GM12878 (cell line): ENCODE data around the gene NKTR. TPM values are rescaled to one million over a fixed set of nuclear protein-coding genes. Genes with fewer than 3 reads are reported as not detected.

Source experiments
- ATAC-seq: fragments of 200-7000 bp; cut with Tn5 transposase; 3 replicates; pipeline ENCODE4 v1.9.1; 2020; ENCODE audit warnings: mild to moderate bottlenecking, moderate library complexity
- BruUV-seq: library from RNA; stranded (reverse); fragments of 400-500 nt; replicated peaks from 2 replicates; lab custom pipeline; 2021; lab: Mats Ljungman, UMichigan
- CTCF ChIA-PET: fragments of 300-600 bp; sonication (Branson Sonifier 250); formaldehyde crosslinking; extraction: SDS; loops from one replicate; lab custom pipeline; 2021; ENCODE audit warnings: inconsistent platforms; lab: Yijun Ruan, JAX
- POLR2A ChIA-PET: fragments of 350-600 bp; formaldehyde crosslinking; extraction: SDS; loops from one replicate; lab custom pipeline; 2021; ENCODE audit warnings: inconsistent platforms; lab: Charles Lee
- RAD21 ChIA-PET: fragments of 300-600 bp; sonication (Branson Sonifier 250); formaldehyde crosslinking; loops from one replicate; lab custom pipeline; 2023; ENCODE audit warnings: antibody characterized with exemption; ENCODE audit not compliant: unreplicated experiment; lab: Charles Lee
- SMC1A ChIA-PET: fragments of 300-600 bp; sonication (Branson Sonifier 250); formaldehyde crosslinking; loops from one replicate; lab custom pipeline; 2023; ENCODE audit not compliant: unreplicated experiment, uncharacterized antibody; lab: Charles Lee
- DNase-seq: peaks from one replicate; pipeline ENCODE4 v3.0.0-alpha.2; 2011; ENCODE audit warnings: low read depth, low spot score
- FAIRE-seq: peaks from 3 replicates; lab custom pipeline; 2011; peaks lifted over from hg19 to GRCh38; lab: Jason Lieb, UNC
- H2AFZ ChIP-seq: 2 replicates; pipeline ENCODE4 v1.6.0; 2011; ENCODE audit warnings: low read depth, low read length, control low read depth; ENCODE audit not compliant: control insufficient read depth
- H3K27ac ChIP-seq: 2 replicates; pipeline ENCODE4 v1.5.1; 2011; ENCODE audit warnings: control low read depth; ENCODE audit not compliant: control insufficient read depth, insufficient read depth
- H3K27me3 ChIP-seq, 2 experiments: replicated peaks in 1 of 2; 2 replicates each; pipeline versions ENCODE4 v1.6.0 to v1.6.1; 2011; ENCODE audit warnings: low read length in 1 of 2; ENCODE audit not compliant: control insufficient read depth in 2 of 2, insufficient read depth in 2 of 2
- H3K36me3 ChIP-seq, 2 experiments: 2 replicates each; pipeline ENCODE4 v1.5.1; 2011; ENCODE audit warnings: low read length in 1 of 2; ENCODE audit not compliant: control insufficient read depth in 2 of 2, insufficient read depth in 2 of 2
- H3K4me1 ChIP-seq: 2 replicates; pipeline ENCODE4 v1.6.1; 2011; ENCODE audit warnings: mild to moderate bottlenecking, low read length, moderate library complexity, mixed read lengths; ENCODE audit not compliant: control insufficient read depth, insufficient read depth
- H3K4me2 ChIP-seq: 2 replicates; pipeline ENCODE4 v1.6.0; 2011; ENCODE audit warnings: control low read depth; ENCODE audit not compliant: control insufficient read depth, insufficient read depth
- H3K4me3 ChIP-seq: fragments of 200-600 bp; sonication (generic); 2 replicates; pipeline ENCODE4 v1.5.1; 2016
- H3K79me2 ChIP-seq: 2 replicates; pipeline ENCODE4 v1.6.0; 2011; ENCODE audit warnings: low read length; ENCODE audit not compliant: control insufficient read depth, insufficient read depth
- H3K9ac ChIP-seq: 2 replicates; pipeline ENCODE4 v1.8.0; 2011; ENCODE audit warnings: low read length, control low read depth, mixed read lengths; ENCODE audit not compliant: control insufficient read depth, insufficient read depth
- H3K9me3 ChIP-seq: replicated peaks from 3 replicates; pipeline ENCODE4 v1.5.1; 2011; ENCODE audit warnings: mild to moderate bottlenecking, low read length; ENCODE audit not compliant: control insufficient read depth, insufficient read depth
- H4K20me1 ChIP-seq: 2 replicates; pipeline ENCODE4 v1.6.0; 2011; ENCODE audit not compliant: control insufficient read depth, insufficient read depth
- ATF7 ChIP-seq: fragments of 450-650 bp; IDR thresholded peaks from 2 replicates; pipeline ENCODE4 v1.6.1; 2016; ENCODE audit warnings: low read depth, mild to moderate bottlenecking
- CEBPZ ChIP-seq: fragments of 150-350 bp; IDR thresholded peaks from 2 replicates; pipeline ENCODE4 v1.6.1; 2016; ENCODE audit warnings: low read depth, low read length
- EZH2 ChIP-seq: IDR thresholded peaks from 2 replicates; pipeline ENCODE4 v1.6.1; 2012; ENCODE audit warnings: low read depth, mild to moderate bottlenecking, control low read depth, inconsistent platforms, low read length, borderline replicate concordance; ENCODE audit not compliant: control insufficient read depth
- LARP7 ChIP-seq: fragments of 450-650 bp; IDR thresholded peaks from 2 replicates; pipeline ENCODE4 v1.6.1; 2017; ENCODE audit warnings: mild to moderate bottlenecking
- NFIC ChIP-seq: IDR thresholded peaks from 2 replicates; pipeline ENCODE4 v1.6.1; 2012; ENCODE audit warnings: low read depth, mild to moderate bottlenecking, inconsistent platforms, low read length, moderate library complexity
- PKNOX1 ChIP-seq: fragments of 450-650 bp; IDR thresholded peaks from 2 replicates; pipeline ENCODE4 v1.6.1; 2016; ENCODE audit warnings: mild to moderate bottlenecking
- POU2F2 ChIP-seq: IDR thresholded peaks from 3 replicates; pipeline ENCODE4 v1.6.1; 2011; ENCODE audit warnings: low read depth, mild to moderate bottlenecking, low read length, borderline replicate concordance
- RAD21 ChIP-seq: IDR thresholded peaks from 2 replicates; pipeline ENCODE4 v1.6.1; 2011; ENCODE audit warnings: mild to moderate bottlenecking, low read depth, low read length, moderate library complexity; ENCODE audit not compliant: insufficient read depth
- SKIL ChIP-seq: fragments of 450-650 bp; IDR thresholded peaks from 2 replicates; pipeline ENCODE4 v1.6.1; 2017; ENCODE audit warnings: mild to moderate bottlenecking, low read depth, inconsistent platforms; ENCODE audit not compliant: poor library complexity, severe bottlenecking
- SMC3 ChIP-seq: IDR thresholded peaks from 2 replicates; pipeline ENCODE4 v1.6.1; 2011; ENCODE audit warnings: low read length, improper control_type of control experiment, borderline replicate concordance
- SREBF1 ChIP-seq: IDR thresholded peaks from 2 replicates; pipeline ENCODE4 v1.6.1; 2012; ENCODE audit warnings: mild to moderate bottlenecking, low read length
- SRF ChIP-seq, 2 experiments: IDR thresholded peaks; 2 replicates each; pipeline ENCODE4 v1.6.1; 2011; ENCODE audit warnings: low read depth in 2 of 2, low read length in 2 of 2, mild to moderate bottlenecking in 1 of 2, moderate library complexity in 1 of 2
- TAF1 ChIP-seq: IDR thresholded peaks from 2 replicates; pipeline ENCODE4 v1.6.1; 2011; ENCODE audit warnings: mild to moderate bottlenecking, low read depth, low read length, borderline replicate concordance
- TCF12 ChIP-seq: IDR thresholded peaks from 2 replicates; pipeline ENCODE4 v1.6.1; 2011; ENCODE audit warnings: low read depth, mild to moderate bottlenecking, low read length
- ZNF217 ChIP-seq: fragments of 450-650 bp; IDR thresholded peaks from 2 replicates; pipeline ENCODE4 v1.6.1; 2017; ENCODE audit warnings: antibody characterized with exemption, mild to moderate bottlenecking
- WGBS: methylation state at CpG from one replicate; pipeline ENCODE4 v1.1.6; 2016; ENCODE audit warnings: low lambda C conversion rate; ENCODE audit not compliant: insufficient replicate concordance, insufficient coverage; ENCODE audit errors: missing lambda C conversion rate; 5-methylcytosine and 5-hydroxymethylcytosine counted together
- in situ Hi-C: fragments of 300-500 bp; cut with MboI; formaldehyde crosslinking; loops from 9 replicates; pipeline ENCODE4 v1.14.3; 2018; ENCODE audit warnings: mixed read lengths
- intact Hi-C: fragments of 100-400 bp; cut with micrococcal nuclease; formaldehyde crosslinking; loops from one replicate; pipeline ENCODE4 v1.14.2; 2022; ENCODE audit not compliant: unreplicated experiment
- polyA plus RNA-seq, 11 experiments: library from polyadenylated mRNA; depleted of rRNA in 4 of 11; unstranded in 6 of 11; stranded (reverse) in 5 of 11; fragments of >200 nt; fragmentation: Nextera tagmentation in 4 of 11; fragmentation: Illumina TruSeq in 1 of 11; extraction: Ambion mirVana in 4 of 11; extraction: Trizol in 1 of 11; gene quantifications; 1 replicate in 1 of 11; 2 replicates in 10 of 11; pipeline versions ENCODE4 v1.2.1 to v1.2.3, GENCODE V29; 2011 to 2016; ENCODE audit warnings: inconsistent platforms in 2 of 11, missing spikeins in 2 of 11, low read depth in 1 of 11
- total RNA-seq, 4 experiments: library from RNA; depleted of rRNA in 3 of 4; stranded (reverse); fragments of >200 nt in 3 of 4; fragmentation: Illumina TruSeq in 1 of 4; extraction: Trizol in 1 of 4; gene quantifications; 2 replicates each; pipeline versions ENCODE4 v1.2.1 to v1.2.3, GENCODE V29; 2013 to 2021
- TF ChIP-seq, protein P1 (sequence below): IDR thresholded peaks from 2 replicates; pipeline ENCODE4 v1.6.1; 2011; ENCODE audit warnings: borderline replicate concordance, low read depth, mild to moderate bottlenecking, moderate library complexity, low read length; ENCODE audit not compliant: insufficient read depth, poor library complexity, severe bottlenecking

The NKTR gene
- total and polyA plus RNA-seq, 10 of the 15 experiments (the other 5 are each of a cell fraction or from before 2014, with no cell fraction given), result 15.3 to 91.9 (median 55.3) TPM

GRCh38 chr3:42660131-42660715, 59.7 kb downstream of the NKTR start:
- Histone ChIP-seq H3K4me1 (peaks cover 7% of the 10 kb centered on the region), H3K4me2 (no peak overlapping the region), H3K36me3 (no peaks in the 10 kb centered on the region; a peak in 1 of 4 replicates), H3K27me3 (no peaks in the 10 kb centered on the region), H3K9ac (no peak overlapping the region), H3K27ac (no peak overlapping the region), H3K4me3 (no peak overlapping the region), H2AFZ (no peak overlapping the region), H4K20me1 (no peaks in the 10 kb centered on the region), H3K9me3 (no peaks in the 10 kb centered on the region; the same call in 2 of the 3 replicates), H3K79me2 (no peaks in the 10 kb centered on the region)
- 41% methylated on average over 6 of the region's 6 CpGs for WGBS
- ChIA-PET POLR2A (no interaction called here), CTCF (interaction anchor here (0.7 kb wide), 1 partner anchor 47 kb away, joined by 3 read pairs; no protein-coding TSS in a partner anchor), SMC1A (no interaction called here), RAD21 (no interaction called here)
- FAIRE-seq (no peak), ATAC-seq (no peak), DNase-seq (no peak)
- BruUV-seq, result no TSS peak
- in situ Hi-C loops, result no loop called here
- intact Hi-C loops, result no loop called here
- TF ChIP-seq ZNF217, result no peak
- TF ChIP-seq ATF7, result no peak
- no peak for TF ChIP-seq SRF (IDR thresholded peaks at IDR 0.05; ENCODE audit: low read depth in 2 of 2, low read length in 2 of 2)
- TF ChIP-seq, protein P1, sequence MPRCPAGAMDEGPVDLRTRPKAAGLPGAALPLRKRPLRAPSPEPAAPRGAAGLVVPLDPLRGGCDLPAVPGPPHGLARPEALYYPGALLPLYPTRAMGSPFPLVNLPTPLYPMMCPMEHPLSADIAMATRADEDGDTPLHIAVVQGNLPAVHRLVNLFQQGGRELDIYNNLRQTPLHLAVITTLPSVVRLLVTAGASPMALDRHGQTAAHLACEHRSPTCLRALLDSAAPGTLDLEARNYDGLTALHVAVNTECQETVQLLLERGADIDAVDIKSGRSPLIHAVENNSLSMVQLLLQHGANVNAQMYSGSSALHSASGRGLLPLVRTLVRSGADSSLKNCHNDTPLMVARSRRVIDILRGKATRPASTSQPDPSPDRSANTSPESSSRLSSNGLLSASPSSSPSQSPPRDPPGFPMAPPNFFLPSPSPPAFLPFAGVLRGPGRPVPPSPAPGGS, result no peak
- no peak for TF ChIP-seq LARP7
- no peak for TF ChIP-seq SREBF1
- TF ChIP-seq POU2F2, result no peak
- TF ChIP-seq NFIC, result no peak
- TF ChIP-seq TAF1, result no peak
- no peak for TF ChIP-seq CEBPZ
- TF ChIP-seq TCF12, result no peak
- no peak for TF ChIP-seq RAD21
- no peak for TF ChIP-seq SMC3
- TF ChIP-seq SKIL, result no peak
- TF ChIP-seq PKNOX1, result no peak
- TF ChIP-seq EZH2, result no peak
